Breast epithelium (tissue), 3 donors: Measurements from ENCODE around the gene LAMA1.

ENCODE experiments used
- POLR2A ChIP-seq: fragments of 450-650 bp; IDR thresholded peaks from one replicate; pipeline ENCODE4 v1.6.1; 2016; ENCODE audit warnings: antibody characterized with exemption, mild to moderate bottlenecking, moderate library complexity
- TF ChIP-seq, protein P1 (sequence below), 3 donors: fragments of 450-650 bp; IDR thresholded peaks; one replicate each; pipeline ENCODE4 v1.5.1; 2016 to 2017; ENCODE audit warnings: antibody characterized with exemption in 3 of 3, mild to moderate bottlenecking in 3 of 3, moderate library complexity in 3 of 3

DNA sequence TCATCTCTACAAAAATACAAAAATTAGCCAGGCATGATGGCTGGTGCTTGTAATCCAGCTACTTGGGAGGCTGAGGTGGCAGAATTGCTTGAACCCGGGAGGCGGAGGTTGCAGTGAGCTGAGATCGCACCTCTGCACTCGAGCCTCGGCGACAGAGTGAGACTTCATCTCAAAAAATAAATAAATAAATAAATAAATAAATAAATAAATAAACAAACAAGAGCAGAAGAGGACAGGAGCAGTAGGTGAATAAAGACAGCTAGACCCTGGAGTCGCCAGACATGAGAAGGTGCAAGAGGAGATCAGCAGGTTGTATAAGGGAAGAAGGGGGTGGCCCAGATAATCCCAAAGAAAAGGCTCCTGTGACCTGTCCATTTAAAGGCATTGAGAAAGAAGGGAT, 12.3 kb downstream of the LAMA1 start:
- no peak for TF ChIP-seq POLR2A
- TF ChIP-seq, protein P1, sequence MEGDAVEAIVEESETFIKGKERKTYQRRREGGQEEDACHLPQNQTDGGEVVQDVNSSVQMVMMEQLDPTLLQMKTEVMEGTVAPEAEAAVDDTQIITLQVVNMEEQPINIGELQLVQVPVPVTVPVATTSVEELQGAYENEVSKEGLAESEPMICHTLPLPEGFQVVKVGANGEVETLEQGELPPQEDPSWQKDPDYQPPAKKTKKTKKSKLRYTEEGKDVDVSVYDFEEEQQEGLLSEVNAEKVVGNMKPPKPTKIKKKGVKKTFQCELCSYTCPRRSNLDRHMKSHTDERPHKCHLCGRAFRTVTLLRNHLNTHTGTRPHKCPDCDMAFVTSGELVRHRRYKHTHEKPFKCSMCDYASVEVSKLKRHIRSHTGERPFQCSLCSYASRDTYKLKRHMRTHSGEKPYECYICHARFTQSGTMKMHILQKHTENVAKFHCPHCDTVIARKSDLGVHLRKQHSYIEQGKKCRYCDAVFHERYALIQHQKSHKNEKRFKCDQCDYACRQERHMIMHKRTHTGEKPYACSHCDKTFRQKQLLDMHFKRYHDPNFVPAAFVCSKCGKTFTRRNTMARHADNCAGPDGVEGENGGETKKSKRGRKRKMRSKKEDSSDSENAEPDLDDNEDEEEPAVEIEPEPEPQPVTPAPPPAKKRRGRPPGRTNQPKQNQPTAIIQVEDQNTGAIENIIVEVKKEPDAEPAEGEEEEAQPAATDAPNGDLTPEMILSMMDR (IDR thresholded peaks at IDR 0.05): no peak
